Endodermal cell (in vitro differentiated cells): Measurements from ENCODE around the gene GPR137B. TPM values are rescaled to one million over a fixed set of nuclear protein-coding genes. Genes with fewer than 3 reads are reported as not detected.

Experiments used
- DNase-seq: peaks from one replicate; pipeline ENCODE4 v3.0.0-alpha.2; 2017
- H3K27ac ChIP-seq: 2 replicates; pipeline ENCODE4 v1.5.1; 2013; ENCODE audit warnings: mild to moderate bottlenecking, low read depth, low read length, moderate library complexity
- H3K27me3 ChIP-seq: 2 replicates; pipeline ENCODE4 v1.6.1; 2013; ENCODE audit warnings: mild to moderate bottlenecking, low read length, moderate library complexity; ENCODE audit not compliant: insufficient read depth, control insufficient read depth, poor library complexity, severe bottlenecking
- H3K36me3 ChIP-seq: 2 replicates; pipeline ENCODE4 v1.7.0; 2013; ENCODE audit warnings: mild to moderate bottlenecking, low read length, moderate library complexity; ENCODE audit not compliant: control insufficient read depth, insufficient read depth
- H3K4me1 ChIP-seq: one replicate; pipeline ENCODE4 v1.7.0; 2013; ENCODE audit warnings: low read length; ENCODE audit not compliant: control insufficient read depth, insufficient read depth
- H3K4me3 ChIP-seq: 2 replicates; pipeline ENCODE4 v1.5.1; 2013; ENCODE audit warnings: mild to moderate bottlenecking, low read length, moderate library complexity
- H3K9ac ChIP-seq: 2 replicates; pipeline ENCODE4 v1.6.1; 2013; ENCODE audit warnings: mild to moderate bottlenecking, low read length, moderate library complexity; ENCODE audit not compliant: poor library complexity, severe bottlenecking; ENCODE audit errors: extremely low read depth
- H3K9me3 ChIP-seq: 2 replicates; pipeline ENCODE4 v1.6.1; 2013; ENCODE audit warnings: mild to moderate bottlenecking, low read length, moderate library complexity; ENCODE audit not compliant: control insufficient read depth
- H3K27ac Mint-ChIP-seq: 2 replicates; pipeline ENCODE4 v1.8.0; 2020; ENCODE audit warnings: mixed read lengths
- H3K27me3 Mint-ChIP-seq: 2 replicates; pipeline ENCODE4 v1.8.0; 2021; ENCODE audit warnings: mild to moderate bottlenecking, mixed read lengths; ENCODE audit not compliant: insufficient read depth
- H3K36me3 Mint-ChIP-seq: 2 replicates; pipeline ENCODE4 v1.8.0; 2020; ENCODE audit warnings: low read depth, mixed read lengths
- H3K4me1 Mint-ChIP-seq: 2 replicates; pipeline ENCODE4 v1.8.0; 2020; ENCODE audit warnings: mixed read lengths
- H3K4me3 Mint-ChIP-seq: 2 replicates; pipeline ENCODE4 v1.8.0; 2020; ENCODE audit warnings: mild to moderate bottlenecking, moderate library complexity, mixed read lengths
- H3K9me3 Mint-ChIP-seq: 2 replicates; pipeline ENCODE4 v1.8.0; 2020; ENCODE audit warnings: mild to moderate bottlenecking, mixed read lengths
- CTCF ChIP-seq: fragments of 200-600 bp; sonication (generic); conservative IDR thresholded peaks from 2 replicates; pipeline ENCODE4 v1.5.0; 2021; ENCODE audit warnings: antibody characterized with exemption, mild to moderate bottlenecking
- WGBS, 2 experiments: methylation state at CpG; one replicate each; pipeline versions ENCODE4 v1.1.5 to v1.1.7; 2013; ENCODE audit warnings: missing lambda C conversion rate in 2 of 2, mixed read lengths in 1 of 2; ENCODE audit not compliant: insufficient coverage in 1 of 2, insufficient read length in 1 of 2; 5-methylcytosine and 5-hydroxymethylcytosine counted together
- total RNA-seq, 2 donors: library from RNA; stranded (reverse); fragmentation: NEBNext Ultra II Directional in 1 of 2; extraction: Animal tissue kit (Norgen Biotek cat#: 25700) in 1 of 2; gene quantifications; 2 replicates in 1 of 2; 3 replicates in 1 of 2; pipeline ENCODE4 v1.2.1, GENCODE V29; 2021

GPR137B gene
- total RNA-seq, 2 donors from 2014 or later: 2.8 to 6.7 TPM

GRCh38 chr1:236111527-236112331, 30.6 kb upstream of the GPR137B start:
- no peaks in the 10 kb centered on the region for H3K4me1 Mint-ChIP-seq
- H3K4me3 Mint-ChIP-seq: no peak overlapping the region
- Histone ChIP-seq H3K9ac (no peak overlapping the region), H3K4me3 (no peak overlapping the region), H3K27ac (no peak overlapping the region), H3K9me3 (no peaks in the 10 kb centered on the region), H3K36me3 (no peaks in the 10 kb centered on the region), H3K4me1 (no peaks in the 10 kb centered on the region), H3K27me3 (no peaks in the 10 kb centered on the region)
- H3K36me3 Mint-ChIP-seq: no peaks in the 10 kb centered on the region
- H3K27me3 Mint-ChIP-seq: no peaks in the 10 kb centered on the region
- DNase-seq: no peak
- H3K9me3 Mint-ChIP-seq: no peaks in the 10 kb centered on the region
- TF ChIP-seq CTCF: no peak
- no peak overlapping the region for H3K27ac Mint-ChIP-seq
- WGBS, 2 experiments: 86 to 90% methylated on average over 12 to 17 of the region's 17 CpGs

- Histone ChIP-seq H3K27ac (no peak overlapping the region), H3K9ac (no peak overlapping the region), H3K27me3 (no peaks in the 10 kb centered on the region), H3K4me3 (no peak overlapping the region), H3K9me3 (no peaks in the 10 kb centered on the region), H3K36me3 (no peaks in the 10 kb centered on the region), H3K4me1 (no peaks in the 10 kb centered on the region)
- no peak for DNase-seq
- H3K36me3 Mint-ChIP-seq: no peaks in the 10 kb centered on the region
- TF ChIP-seq CTCF: no peak
- WGBS, 2 experiments: 96 to 100% methylated on average over 1 to 6 of the region's 6 CpGs
- H3K4me3 Mint-ChIP-seq: no peak overlapping the region
- H3K9me3 Mint-ChIP-seq: no peaks in the 10 kb centered on the region
- no peak overlapping the region for H3K27ac Mint-ChIP-seq
- H3K27me3 Mint-ChIP-seq: no peaks in the 10 kb centered on the region
- no peaks in the 10 kb centered on the region for H3K4me1 Mint-ChIP-seq
Observed at GRCh38 chr1:236112332-236112627, 30.1 kb upstream of the GPR137B start.

GRCh38 chr1:236113324-236114032, 28.9 kb upstream of the GPR137B start:
- Histone ChIP-seq H3K4me1 (no peaks in the 10 kb centered on the region), H3K27me3 (no peaks in the 10 kb centered on the region), H3K27ac (no peak overlapping the region), H3K4me3 (no peak overlapping the region), H3K9ac (no peak overlapping the region), H3K9me3 (no peaks in the 10 kb centered on the region), H3K36me3 (no peaks in the 10 kb centered on the region)
- H3K9me3 Mint-ChIP-seq: no peaks in the 10 kb centered on the region
- H3K27me3 Mint-ChIP-seq: no peaks in the 10 kb centered on the region
- TF ChIP-seq CTCF: no peak
- H3K4me1 Mint-ChIP-seq: peaks cover 6% of the 10 kb centered on the region
- DNase-seq: no peak
- H3K36me3 Mint-ChIP-seq: no peaks in the 10 kb centered on the region
- H3K4me3 Mint-ChIP-seq: no peak overlapping the region
- H3K27ac Mint-ChIP-seq: no peak overlapping the region
- WGBS, 2 experiments: 92 to 94% methylated on average over 6 to 15 of the region's 15 CpGs
